Esophagus squamous epithelium (tissue), 5 donors: ENCODE data around the gene CORO7. TPM values are rescaled to one million over a fixed set of nuclear protein-coding genes. Genes with fewer than 3 reads are reported as not detected.

Source experiments
- DNase-seq: peaks from one replicate; lab custom pipeline; 2025; lab: John Stamatoyannopoulos, UW
- H3K27ac ChIP-seq, 4 donors: fragments of 200-600 bp; sonication (generic); one replicate each; pipeline ENCODE4 v1.5.1; 2016 to 2019; ENCODE audit warnings: mild to moderate bottlenecking in 1 of 4
- H3K27me3 ChIP-seq, 4 donors: fragments of 200-600 bp; sonication (generic); 1 replicate in 3 of 4; 2 replicates in 1 of 4; pipeline versions ENCODE4 v1.5.1 to v1.6.0; 2017 to 2021; ENCODE audit warnings: antibody characterized with exemption in 1 of 4
- H3K36me3 ChIP-seq, 3 donors: fragments of 200-600 bp; sonication (generic); one replicate each; pipeline ENCODE4 v1.5.1; 2016 to 2019
- H3K4me1 ChIP-seq, 3 donors: fragments of 200-600 bp; sonication (generic); one replicate each; pipeline ENCODE4 v1.5.1; 2017 to 2019
- H3K4me3 ChIP-seq, 4 donors: fragments of 200-600 bp; sonication (generic); 1 replicate in 3 of 4; 2 replicates in 1 of 4; pipeline ENCODE4 v1.5.1; 2016 to 2019; ENCODE audit warnings: mild to moderate bottlenecking in 2 of 4, moderate library complexity in 1 of 4
- H3K9me3 ChIP-seq, 3 donors: fragments of 200-600 bp; sonication (generic); one replicate each; pipeline ENCODE4 v1.5.1; 2016 to 2019
- CTCF ChIP-seq, 6 experiments: fragments of 450-650 bp in 4 of 6; fragments of 200-600 bp in 2 of 6; sonication (generic) in 2 of 6; IDR thresholded peaks; one replicate each; pipeline ENCODE4 v1.5.1; 2016 to 2019; ENCODE audit warnings: antibody characterized with exemption in 6 of 6, mild to moderate bottlenecking in 4 of 6, moderate library complexity in 4 of 6
- POLR2A ChIP-seq, 4 donors: fragments of 450-650 bp; IDR thresholded peaks; one replicate each; pipeline ENCODE4 v1.6.1; 2017; ENCODE audit warnings: antibody characterized with exemption in 4 of 4, mild to moderate bottlenecking in 4 of 4, moderate library complexity in 3 of 4
- WGBS, 2 donors: methylation state at CpG; one replicate each; pipeline ENCODE4 v1.1.5; 2018; 5-methylcytosine and 5-hydroxymethylcytosine counted together
- intact Hi-C: fragments of 100-400 bp; cut with DNase I; formaldehyde crosslinking; loops from one replicate; pipeline ENCODE4 v1.15.0; 2022
- total RNA-seq, 4 donors: library from RNA; depleted of rRNA; stranded (reverse); fragments of >200 nt; gene quantifications; one replicate each; pipeline ENCODE4 v1.1.0, GENCODE V29; 2016
- donor health status: DM: yes; HTN: yes; CAD: no.

The CORO7 gene
- total RNA-seq, 4 donors from 2014 or later, result 15.8 to 25.9 (median 17.8) TPM

DNA sequence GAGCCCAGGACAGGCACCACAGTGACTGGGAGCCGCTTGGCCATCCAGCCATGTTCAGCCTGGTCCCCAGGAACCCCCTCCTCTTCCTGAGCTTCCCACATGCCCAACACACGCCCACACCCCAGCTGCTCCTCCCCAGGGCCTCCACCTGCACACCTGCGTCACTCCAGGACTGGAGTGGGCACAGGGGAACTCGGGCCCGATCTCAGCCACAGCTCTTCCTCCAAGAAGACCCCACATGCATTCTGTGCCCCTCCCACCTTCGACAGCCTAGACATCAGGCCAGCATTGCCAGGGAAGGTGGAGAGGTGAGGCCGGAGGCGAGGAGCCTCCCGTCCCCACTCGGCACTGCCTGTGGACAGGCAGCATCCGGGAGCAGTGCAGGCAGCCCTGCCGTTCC is 50.8 kb downstream of the CORO7 start:
- peaks cover 5 to 52% (median 18%) of the 10 kb centered on the region in 3 donors for H3K36me3 ChIP-seq
- TF ChIP-seq CTCF (IDR thresholded peaks at IDR 0.05), result no peak
- TF ChIP-seq POLR2A (IDR thresholded peaks at IDR 0.05), result no peak
- no peaks in the 10 kb centered on the region for H3K27me3 ChIP-seq
- intact Hi-C loops, result no loop called here
- H3K4me1 ChIP-seq, result peaks cover 19 to 46% (median 24%) of the 10 kb centered on the region in 3 donors
- H3K27ac ChIP-seq, result no peak overlapping the region
- no peak for DNase-seq
- WGBS, 2 donors, result 93 to 96% methylated on average over 4 to 7 of the region's 12 CpGs
- no peak overlapping the region for H3K4me3 ChIP-seq
- no peaks in the 10 kb centered on the region for H3K9me3 ChIP-seq

DNA sequence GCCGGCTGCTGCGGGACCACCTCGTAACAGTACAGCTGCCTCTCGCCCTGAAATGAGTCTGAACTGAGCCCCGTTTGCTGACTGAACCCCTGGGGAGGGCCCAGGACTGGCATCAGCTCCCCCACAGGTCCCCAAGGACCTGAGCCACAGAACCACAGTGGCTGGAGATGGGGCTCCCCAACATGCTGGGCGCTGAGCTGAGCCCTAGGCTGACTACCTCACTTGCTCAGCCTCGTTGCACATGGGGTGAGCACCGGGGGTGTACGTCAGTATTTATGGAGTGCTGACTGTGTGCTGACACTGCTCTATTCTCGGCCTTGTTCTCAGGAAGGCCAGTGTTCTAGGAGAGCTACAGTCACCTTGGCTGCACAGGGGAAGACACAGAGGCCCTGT is 51.4 kb downstream of the CORO7 start:
- H3K27ac ChIP-seq, result no peak overlapping the region
- H3K4me3 ChIP-seq, result no peak overlapping the region
- DNase-seq, result no peak
- H3K36me3 ChIP-seq, result peaks cover 5 to 57% (median 18%) of the 10 kb centered on the region in 3 donors
- no peak for TF ChIP-seq POLR2A (IDR thresholded peaks at IDR 0.05)
- no peak for TF ChIP-seq CTCF (IDR thresholded peaks at IDR 0.05)
- no peaks in the 10 kb centered on the region for H3K27me3 ChIP-seq
- intact Hi-C loops, result no loop called here
- H3K9me3 ChIP-seq, result no peaks in the 10 kb centered on the region
- H3K4me1 ChIP-seq, result peaks cover 13 to 40% (median 18%) of the 10 kb centered on the region in 3 donors
- 100% methylated on average over 1 of the region's 10 CpGs; no CpG with 5 or more reads in 1 of the 2 donors for WGBS, 2 donors

DNA sequence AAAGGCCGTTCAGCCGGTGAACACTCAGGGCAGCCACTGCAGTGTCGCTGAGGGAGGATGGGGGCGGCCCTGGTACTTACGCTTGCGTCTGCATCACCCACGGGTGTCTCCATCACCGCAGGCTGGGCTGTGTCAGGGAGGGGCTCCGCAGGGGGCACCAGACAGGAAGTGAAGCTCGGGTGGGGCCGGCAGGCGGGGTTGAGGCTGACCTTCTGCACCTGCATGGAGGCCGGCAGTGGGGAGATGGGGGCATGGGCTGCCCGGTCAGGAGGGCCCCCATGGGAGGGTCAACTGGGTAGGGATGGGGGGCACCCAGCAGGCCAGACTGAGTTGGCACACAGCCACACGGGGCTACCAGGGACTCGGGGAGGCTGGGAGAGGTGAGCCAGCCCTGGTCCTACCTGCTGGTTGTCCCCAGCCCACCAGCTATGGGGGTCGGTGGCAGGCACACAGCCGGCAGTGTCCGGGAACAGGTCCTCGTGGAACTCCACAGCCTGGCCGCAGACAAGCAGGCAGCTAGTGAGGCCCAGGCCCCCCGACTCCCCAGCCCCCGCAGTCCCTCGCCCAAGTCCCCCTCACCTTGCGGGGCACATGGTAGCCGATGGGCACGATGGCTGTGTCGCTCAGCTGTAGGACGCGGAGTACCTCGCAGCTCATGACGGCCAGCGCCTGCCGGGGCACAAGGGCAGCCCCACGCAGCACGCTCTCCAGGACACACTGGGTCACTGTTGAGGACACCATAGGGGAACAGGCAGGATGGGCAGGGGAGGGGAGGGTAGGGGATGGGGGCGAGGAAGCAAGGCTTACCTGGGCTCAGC is 52.0 kb downstream of the CORO7 start:
- Histone ChIP-seq H3K27me3 (no peaks in the 10 kb centered on the region), H3K4me3 (no peak overlapping the region), H3K9me3 (no peaks in the 10 kb centered on the region), H3K27ac (no peak overlapping the region), H3K36me3 (peaks cover 5 to 59% (median 18%) of the 10 kb centered on the region in 3 donors), H3K4me1 (peaks cover 8 to 35% (median 13%) of the 10 kb centered on the region in 3 donors)
- WGBS, 2 donors, result 78 to 88% methylated on average over 9 to 11 of the region's 37 CpGs
- DNase-seq, result no peak
- no peak for TF ChIP-seq POLR2A (IDR thresholded peaks at IDR 0.05)
- TF ChIP-seq CTCF (IDR thresholded peaks at IDR 0.05), result no peak
- intact Hi-C loops, result no loop called here

GRCh38 chr16:4362476-4363135 is 53.8 kb downstream of the CORO7 start:
- no peak for TF ChIP-seq POLR2A (IDR thresholded peaks at IDR 0.05)
- no peak for TF ChIP-seq CTCF (IDR thresholded peaks at IDR 0.05)

DNA sequence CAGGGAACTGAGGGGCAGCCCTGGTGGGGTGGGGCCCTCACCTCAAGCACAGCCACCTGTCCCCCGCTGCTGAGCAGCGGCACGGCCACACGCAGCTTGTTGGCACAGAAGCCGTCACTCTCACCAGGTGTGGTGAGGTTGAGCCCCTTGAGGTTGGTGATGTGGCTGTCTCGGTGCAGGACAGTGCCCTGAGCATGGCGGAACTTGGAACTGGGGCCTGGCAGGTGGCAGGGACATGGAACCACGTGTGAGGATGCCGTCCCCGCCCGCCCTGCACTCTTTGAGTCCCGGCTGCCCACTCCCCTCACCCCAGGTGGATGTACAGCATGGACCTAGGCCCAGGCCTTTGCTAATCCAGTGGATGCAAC is 54.5 kb downstream of the CORO7 start:
- Histone ChIP-seq H3K4me3 (no peak overlapping the region), H3K27ac (no peak overlapping the region), H3K36me3 (peaks cover 5 to 79% (median 18%) of the 10 kb centered on the region in 3 donors), H3K4me1 (peaks cover 0 to 14% (median 0%) of the 10 kb centered on the region in 3 donors), H3K27me3 (no peaks in the 10 kb centered on the region), H3K9me3 (no peaks in the 10 kb centered on the region)
- 70 to 71% methylated on average over 4 to 5 of the region's 12 CpGs for WGBS, 2 donors
- intact Hi-C loops, result no loop called here
- DNase-seq, result no peak
- TF ChIP-seq POLR2A (IDR thresholded peaks at IDR 0.05), result no peak
- no peak for TF ChIP-seq CTCF (IDR thresholded peaks at IDR 0.05)

More at GRCh38 chr16:4362476-4363135, 53.8 kb downstream of the CORO7 start:
- WGBS, 2 donors, result 78 to 82% methylated on average over 7 to 14 of the region's 19 CpGs
- Histone ChIP-seq H3K27ac (no peak overlapping the region), H3K4me1 (peaks cover 0 to 21% (median 0%) of the 10 kb centered on the region in 3 donors), H3K9me3 (no peaks in the 10 kb centered on the region), H3K27me3 (no peaks in the 10 kb centered on the region), H3K36me3 (peaks cover 5 to 73% (median 18%) of the 10 kb centered on the region in 3 donors), H3K4me3 (no peak overlapping the region)
- DNase-seq, result no peak
- intact Hi-C loops, result no loop called here
